ENCODE data around the gene CASQ1.

The CASQ1 gene

DNA sequence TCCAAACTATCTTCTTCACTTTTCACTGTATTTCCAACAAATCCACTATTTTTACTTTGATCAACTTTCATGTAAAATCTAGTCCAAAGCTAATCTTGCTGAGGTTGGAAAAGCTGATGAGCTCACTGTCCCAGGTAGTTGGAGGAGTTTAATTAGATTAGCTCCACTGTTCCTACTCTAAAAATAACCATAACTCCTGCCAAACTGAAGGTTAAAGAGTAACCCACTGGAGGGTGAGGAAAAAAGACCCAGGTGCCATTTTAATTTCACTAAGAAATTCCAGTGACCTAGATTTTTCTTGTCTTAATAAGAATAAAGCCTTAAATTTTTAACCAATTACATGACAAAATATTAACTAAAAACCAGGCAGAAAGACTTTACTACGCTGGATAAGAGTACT, 56.7 kb downstream of the CASQ1 start:
- Histone ChIP-seq H3K36me3 (ENCODE audit: control insufficient read depth in 2 of 2, insufficient read depth in 1 of 2, low read length in 2 of 2) (peaks cover 12 to 31% of the 10 kb centered on the region in 2 experiments; a peak in 2 of 3 replicates), H3K4me3 (ENCODE audit: low read depth, low read length) (no peak overlapping the region), H3K4me1 (ENCODE audit: control insufficient read depth, insufficient read depth, low read length) (peaks cover 19% of the 10 kb centered on the region), H3K9me3 (ENCODE audit: control insufficient read depth, insufficient read depth, low read depth, low read length) (no peaks in the 10 kb centered on the region), H3K27ac (ENCODE audit: extremely low read depth, low read depth, low read length) (no peak overlapping the region)
- ChIA-PET POLR2A (no interaction called here), CTCF (interaction anchor here (0.7 to 6.6 kb wide), 3 partner anchors 44 to 163 kb away, joined by 3 to 88 read pairs (median 4); partner anchors contain the start of gene CASQ1)
- TF ChIP-seq MEIS1 (CRISPR knock-in tag; IDR thresholded peaks at IDR 0.05; ENCODE audit: borderline replicate concordance), result no peak
- no peak for TF ChIP-seq KLF8 (tag by site-specific recombination; IDR thresholded peaks at IDR 0.05)
- no peak for TF ChIP-seq ZNF211 (tag by site-specific recombination; IDR thresholded peaks at IDR 0.05; ENCODE audit: low read depth)
- no peak for TF ChIP-seq ZNF138 (tag by site-specific recombination; IDR thresholded peaks at IDR 0.05; ENCODE audit: borderline replicate concordance)
- no peak for TF ChIP-seq TSHZ1 (tag by site-specific recombination; IDR thresholded peaks at IDR 0.05; ENCODE audit: borderline replicate concordance)
- TF ChIP-seq, protein P1, sequence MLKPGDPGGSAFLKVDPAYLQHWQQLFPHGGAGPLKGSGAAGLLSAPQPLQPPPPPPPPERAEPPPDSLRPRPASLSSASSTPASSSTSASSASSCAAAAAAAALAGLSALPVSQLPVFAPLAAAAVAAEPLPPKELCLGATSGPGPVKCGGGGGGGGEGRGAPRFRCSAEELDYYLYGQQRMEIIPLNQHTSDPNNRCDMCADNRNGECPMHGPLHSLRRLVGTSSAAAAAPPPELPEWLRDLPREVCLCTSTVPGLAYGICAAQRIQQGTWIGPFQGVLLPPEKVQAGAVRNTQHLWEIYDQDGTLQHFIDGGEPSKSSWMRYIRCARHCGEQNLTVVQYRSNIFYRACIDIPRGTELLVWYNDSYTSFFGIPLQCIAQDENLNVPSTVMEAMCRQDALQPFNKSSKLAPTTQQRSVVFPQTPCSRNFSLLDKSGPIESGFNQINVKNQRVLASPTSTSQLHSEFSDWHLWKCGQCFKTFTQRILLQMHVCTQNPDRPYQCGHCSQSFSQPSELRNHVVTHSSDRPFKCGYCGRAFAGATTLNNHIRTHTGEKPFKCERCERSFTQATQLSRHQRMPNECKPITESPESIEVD (tag by site-specific recombination; IDR thresholded peaks at IDR 0.05), result no peak
- TF ChIP-seq KLF7 (tag by site-specific recombination; IDR thresholded peaks at IDR 0.05; ENCODE audit: borderline replicate concordance), result no peak
- TF ChIP-seq KLF9 (tag by site-specific recombination; IDR thresholded peaks at IDR 0.05; ENCODE audit: low read depth), result no peak
- no peak for TF ChIP-seq ZSCAN4 (tag by site-specific recombination; IDR thresholded peaks at IDR 0.05)
- TF ChIP-seq ZNF112 (tag by site-specific recombination; IDR thresholded peaks at IDR 0.05), result no peak
- no peak for TF ChIP-seq ZNF677 (tag by site-specific recombination; IDR thresholded peaks at IDR 0.05)
- TF ChIP-seq HOXC10 (CRISPR knock-in tag; IDR thresholded peaks at IDR 0.05), result no peak
- no peak for TF ChIP-seq IKZF3 (tag by site-specific recombination; IDR thresholded peaks at IDR 0.05)
- TF ChIP-seq, protein P2, sequence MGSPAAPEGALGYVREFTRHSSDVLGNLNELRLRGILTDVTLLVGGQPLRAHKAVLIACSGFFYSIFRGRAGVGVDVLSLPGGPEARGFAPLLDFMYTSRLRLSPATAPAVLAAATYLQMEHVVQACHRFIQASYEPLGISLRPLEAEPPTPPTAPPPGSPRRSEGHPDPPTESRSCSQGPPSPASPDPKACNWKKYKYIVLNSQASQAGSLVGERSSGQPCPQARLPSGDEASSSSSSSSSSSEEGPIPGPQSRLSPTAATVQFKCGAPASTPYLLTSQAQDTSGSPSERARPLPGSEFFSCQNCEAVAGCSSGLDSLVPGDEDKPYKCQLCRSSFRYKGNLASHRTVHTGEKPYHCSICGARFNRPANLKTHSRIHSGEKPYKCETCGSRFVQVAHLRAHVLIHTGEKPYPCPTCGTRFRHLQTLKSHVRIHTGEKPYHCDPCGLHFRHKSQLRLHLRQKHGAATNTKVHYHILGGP (tag by site-specific recombination; IDR thresholded peaks at IDR 0.05), result no peak
- no peak for TF ChIP-seq ZEB2 (tag by site-specific recombination; IDR thresholded peaks at IDR 0.05)
- no peak for TF ChIP-seq ZNF571 (tag by site-specific recombination; IDR thresholded peaks at IDR 0.05)
- no peak for TF ChIP-seq ZNF664 (tag by site-specific recombination; IDR thresholded peaks at IDR 0.05)
- TF ChIP-seq SALL2 (tag by site-specific recombination; IDR thresholded peaks at IDR 0.05; ENCODE audit: borderline replicate concordance), result no peak
- no peak for TF ChIP-seq ZNF202 (tag by site-specific recombination; IDR thresholded peaks at IDR 0.05; ENCODE audit: borderline replicate concordance)
- TF ChIP-seq FEZF1 (tag by site-specific recombination; IDR thresholded peaks at IDR 0.05), result no peak

Measured in HEK293 (cell line).